Pancreas (tissue), 10 donors: Measurements from ENCODE around the gene LRBA. TPM values are rescaled to one million over a fixed set of nuclear protein-coding genes. Genes with fewer than 3 reads are reported as not detected.
"Not testable (repeated sequence)": the region's sequence is repeated elsewhere in the genome, so short reads cannot be mapped to it uniquely, and the experiment has no call there.

Source experiments
- ATAC-seq, 4 donors: fragments of 200-7000 bp; cut with Tn5 transposase; one replicate each; pipeline versions ENCODE4 v1.8.0 to v1.9.1; 2020; ENCODE audit warnings: mild to moderate bottlenecking in 4 of 4, moderate library complexity in 4 of 4
- DNase-seq, 6 donors: peaks; one replicate each; pipeline ENCODE4 v3.0.0-alpha.2; 2020
- FAIRE-seq: peaks from 2 replicates; lab custom pipeline; 2012; peaks lifted over from hg19 to GRCh38; lab: Jason Lieb, UNC
- H3K27ac ChIP-seq, 4 donors: fragments of 200-600 bp; sonication (generic); 1 replicate in 3 of 4; 2 replicates in 1 of 4; pipeline versions ENCODE4 v1.5.0 to v1.8.0; 2020
- H3K27me3 ChIP-seq, 4 donors: fragments of 200-600 bp; one replicate each; pipeline ENCODE4 v1.8.0; 2021
- H3K36me3 ChIP-seq, 3 donors: fragments of 200-600 bp; sonication (generic) in 1 of 3; one replicate each; pipeline versions ENCODE4 v1.5.0 to v1.8.0; 2020 to 2021
- H3K4me1 ChIP-seq, 3 donors: fragments of 200-600 bp; one replicate each; pipeline ENCODE4 v1.8.0; 2021
- H3K4me3 ChIP-seq, 4 donors: fragments of 200-600 bp; sonication (generic) in 2 of 4; one replicate each; pipeline versions ENCODE4 v1.5.0 to v1.8.0; 2020 to 2021
- H3K9me3 ChIP-seq, 4 donors: fragments of 200-600 bp; one replicate each; pipeline ENCODE4 v1.8.0; 2021
- WGBS, 2 donors: extraction: QIAGEN DNeasy Blood & Tissue Kit; methylation state at CpG; one replicate each; pipeline ENCODE4 v1.1.7; 2013; 5-methylcytosine and 5-hydroxymethylcytosine counted together
- intact Hi-C, 3 donors: fragments of 100-400 bp; cut with DNase I; formaldehyde crosslinking; loops; one replicate each; pipeline versions ENCODE4 v1.11.1 to v1.14.2; 2022
- polyA plus RNA-seq, 2 donors: library from polyadenylated mRNA; stranded (reverse); fragments of 200-250 nt; gene quantifications; one replicate each; pipeline ENCODE4 v1.2.3, GENCODE V29; 2013
- total RNA-seq, 6 donors: library from RNA; stranded (reverse); fragmentation: NEBNext Ultra II Directional in 4 of 6; extraction: Animal tissue kit (Norgen Biotek cat#: 25700) in 4 of 6; gene quantifications; one replicate each; pipeline versions ENCODE4 v1.2.1 to v1.2.4, GENCODE V29; 2021 to 2023
- TF ChIP-seq, protein P1 (sequence below), 4 donors: fragments of 200-600 bp; sonication (generic) in 3 of 4; IDR thresholded peaks; one replicate each; pipeline versions ENCODE4 v1.5.0 to v1.8.0; 2021; ENCODE audit warnings: antibody characterized with exemption in 4 of 4
- donor health status: healthy with polysubstance abuse.
- donor health status: DM: no; HTN: no; CAD: no; lungs with moderate emphysema.
- donor health status: DM: no; HTN: no; CAD: no.
- donor health status: control.
- donor health status: control.
- donor health status: Bipolar disorder and iron deficiency.
- donor health status: DM: yes; HTN: yes; CAD: no.
- donor health status: DM: no; HTN: no; CAD: no.
- donor health status: DM: no; HTN: no; CAD: no.
- donor health status: DM: yes; HTN: yes; CAD: no.

Gene LRBA
- total and polyA plus RNA-seq, 8 donors, result 6.6 to 35.3 (median 22.3) TPM

GRCh38 chr4:150746156-150746555 lies 268.9 kb downstream of the LRBA start:
- TF ChIP-seq, protein P1, sequence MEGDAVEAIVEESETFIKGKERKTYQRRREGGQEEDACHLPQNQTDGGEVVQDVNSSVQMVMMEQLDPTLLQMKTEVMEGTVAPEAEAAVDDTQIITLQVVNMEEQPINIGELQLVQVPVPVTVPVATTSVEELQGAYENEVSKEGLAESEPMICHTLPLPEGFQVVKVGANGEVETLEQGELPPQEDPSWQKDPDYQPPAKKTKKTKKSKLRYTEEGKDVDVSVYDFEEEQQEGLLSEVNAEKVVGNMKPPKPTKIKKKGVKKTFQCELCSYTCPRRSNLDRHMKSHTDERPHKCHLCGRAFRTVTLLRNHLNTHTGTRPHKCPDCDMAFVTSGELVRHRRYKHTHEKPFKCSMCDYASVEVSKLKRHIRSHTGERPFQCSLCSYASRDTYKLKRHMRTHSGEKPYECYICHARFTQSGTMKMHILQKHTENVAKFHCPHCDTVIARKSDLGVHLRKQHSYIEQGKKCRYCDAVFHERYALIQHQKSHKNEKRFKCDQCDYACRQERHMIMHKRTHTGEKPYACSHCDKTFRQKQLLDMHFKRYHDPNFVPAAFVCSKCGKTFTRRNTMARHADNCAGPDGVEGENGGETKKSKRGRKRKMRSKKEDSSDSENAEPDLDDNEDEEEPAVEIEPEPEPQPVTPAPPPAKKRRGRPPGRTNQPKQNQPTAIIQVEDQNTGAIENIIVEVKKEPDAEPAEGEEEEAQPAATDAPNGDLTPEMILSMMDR (IDR thresholded peaks at IDR 0.05), result no peak
- H3K27me3 ChIP-seq, result no peaks in the 10 kb centered on the region
- H3K27ac ChIP-seq, result no peak overlapping the region
- DNase-seq (no peak), ATAC-seq (no peak), FAIRE-seq (no peak)
- intact Hi-C loops, result no loop called here
- H3K9me3 ChIP-seq, result no peaks in the 10 kb centered on the region
- 89 to 93% methylated on average over 4 of the region's 4 CpGs for WGBS, 2 donors
- no peak overlapping the region for H3K4me3 ChIP-seq
- H3K36me3 ChIP-seq, result no peaks in the 10 kb centered on the region
- no peaks in the 10 kb centered on the region for H3K4me1 ChIP-seq

- H3K9me3 ChIP-seq, result no peaks in the 10 kb centered on the region
- ATAC-seq (no peak), FAIRE-seq (no peak), DNase-seq (no peak)
- H3K36me3 ChIP-seq, result no peaks in the 10 kb centered on the region
- no peaks in the 10 kb centered on the region for H3K4me1 ChIP-seq
- intact Hi-C loops, result no loop called here
- no peaks in the 10 kb centered on the region for H3K27me3 ChIP-seq
- H3K4me3 ChIP-seq, result no peak overlapping the region
- 58 to 61% methylated on average over 2 of the region's 2 CpGs for WGBS, 2 donors
- TF ChIP-seq, protein P1 (IDR thresholded peaks at IDR 0.05), result no peak
- no peak overlapping the region for H3K27ac ChIP-seq
These were observed 270.5 kb downstream of the LRBA start for GRCh38 chr4:150744570-150744969.

DNA sequence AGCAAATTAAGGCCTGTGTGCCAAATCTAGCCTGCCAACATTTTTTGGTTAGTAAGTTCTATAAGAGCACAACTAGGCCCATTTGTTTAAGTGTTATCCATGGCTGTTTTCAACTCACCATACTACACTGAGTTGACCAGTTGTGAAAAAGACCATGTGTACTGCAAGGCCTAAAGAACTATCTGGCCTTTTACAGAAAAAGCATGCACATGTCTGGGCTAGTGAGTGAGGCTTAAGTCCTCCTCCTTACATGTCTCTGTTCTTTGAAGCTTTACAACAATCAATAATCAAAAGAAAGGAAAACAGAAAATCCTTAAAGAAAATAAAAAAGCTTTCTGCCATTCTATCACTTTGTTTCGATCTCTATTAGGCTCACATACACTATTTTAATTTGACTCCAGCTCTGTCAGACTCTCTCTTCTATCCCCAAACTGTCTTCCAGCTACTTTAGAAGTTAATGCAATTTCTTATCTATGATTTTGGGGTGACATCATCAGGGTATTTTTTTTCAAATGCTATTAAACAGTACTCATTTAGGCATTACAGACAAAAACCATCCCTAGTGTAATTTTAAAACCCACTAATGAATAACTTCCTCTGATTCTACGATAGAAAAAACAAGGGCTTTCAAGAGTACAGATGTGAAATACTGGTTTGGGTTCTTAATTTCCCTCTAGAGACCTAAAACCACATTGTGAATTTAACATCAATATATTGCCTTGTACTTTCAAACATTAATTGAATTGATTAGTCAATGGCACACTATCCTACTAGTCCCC lies 271.3 kb downstream of the LRBA start:
- Histone ChIP-seq H3K9me3 (no peaks in the 10 kb centered on the region), H3K4me1 (no peaks in the 10 kb centered on the region), H3K4me3 (no peak overlapping the region), H3K27me3 (no peaks in the 10 kb centered on the region), H3K27ac (no peak overlapping the region), H3K36me3 (no peaks in the 10 kb centered on the region)
- intact Hi-C loops, result no loop called here
- TF ChIP-seq, protein P1 (IDR thresholded peaks at IDR 0.05), result no peak
- ATAC-seq (no peak), DNase-seq (no peak), FAIRE-seq (no peak)
- WGBS, 2 donors, result 82 to 85% methylated on average over 2 of the region's 2 CpGs

DNA sequence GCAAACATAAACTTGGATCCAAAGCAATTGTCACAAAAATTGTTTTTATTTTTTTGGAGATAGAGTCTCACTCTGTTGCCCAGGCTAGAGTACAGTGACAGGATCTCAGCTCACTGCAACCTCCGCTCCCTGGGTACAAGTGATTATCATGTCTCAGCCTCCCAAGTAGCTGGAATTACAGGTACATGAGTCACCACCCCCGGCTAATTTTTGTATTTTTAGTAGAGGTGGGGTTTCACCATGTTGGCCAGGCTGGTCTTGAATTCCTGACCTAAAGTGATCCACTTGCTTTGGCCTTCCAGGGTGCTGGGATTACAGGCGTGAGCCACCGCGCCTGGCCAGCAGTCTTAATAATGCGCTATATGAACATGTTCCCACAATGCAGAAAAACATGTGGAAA lies 272.2 kb downstream of the LRBA start:
- FAIRE-seq, H3K4me1 ChIP-seq, ATAC-seq, H3K27me3 ChIP-seq, DNase-seq, H3K4me3 ChIP-seq, H3K27ac ChIP-seq, intact Hi-C loops, H3K36me3 ChIP-seq, H3K9me3 ChIP-seq: not testable (repeated sequence)
- 78 to 81% methylated on average over 6 of the region's 6 CpGs for WGBS, 2 donors

GRCh38 chr4:150739591-150739990 lies 275.5 kb downstream of the LRBA start:
- TF ChIP-seq, protein P1 (IDR thresholded peaks at IDR 0.05), result no peak
- no peaks in the 10 kb centered on the region for H3K36me3 ChIP-seq
- 87 to 95% methylated on average over 3 of the region's 3 CpGs for WGBS, 2 donors
- H3K27ac ChIP-seq, result no peak overlapping the region
- H3K9me3 ChIP-seq, result no peaks in the 10 kb centered on the region
- H3K4me3 ChIP-seq, result no peak overlapping the region
- no peak for FAIRE-seq
- no peaks in the 10 kb centered on the region for H3K4me1 ChIP-seq
- no peak for ATAC-seq
- H3K27me3 ChIP-seq, result no peaks in the 10 kb centered on the region
- intact Hi-C loops, result no loop called here
- no peak for DNase-seq
